IMR-90 (cell line): ENCODE results near the gene MNAT1. TPM values are rescaled to one million over a fixed set of nuclear protein-coding genes. Genes with fewer than 3 reads are reported as not detected.
"Not testable (repeated sequence)": the region's sequence is repeated elsewhere in the genome, so short reads cannot be mapped to it uniquely, and the experiment has no call there.

Experiments used
- ATAC-seq: fragments of 200-7000 bp; cut with Tn5 transposase; 2 replicates; pipeline ENCODE4 v1.9.1; 2020; ENCODE audit warnings: low read depth, mild to moderate bottlenecking, moderate library complexity
- BruUV-seq: library from RNA; stranded (reverse); fragments of 400-500 nt; replicated peaks from 2 replicates; lab custom pipeline; 2021; lab: Mats Ljungman, UMichigan
- CTCF ChIA-PET: fragments of 300-600 bp; formaldehyde crosslinking; extraction: SDS; loops from one replicate; lab custom pipeline; 2021; ENCODE audit warnings: antibody characterized with exemption; lab: Yijun Ruan, JAX
- POLR2A ChIA-PET: fragments of 300-600 bp; sonication (Branson Sonifier 250); formaldehyde crosslinking; loops from one replicate; lab custom pipeline; 2022; ENCODE audit warnings: antibody characterized with exemption; ENCODE audit not compliant: unreplicated experiment; lab: Charles Lee
- DNase-seq: peaks from one replicate; pipeline ENCODE4 v3.0.0; 2013
- H2AFZ ChIP-seq: replicated peaks from 2 replicates; pipeline ENCODE3; 2013; ENCODE audit warnings: low read length, mild to moderate bottlenecking; ENCODE audit not compliant: poor library complexity
- H2AK5ac ChIP-seq: 2 replicates; pipeline ENCODE4 v1.6.1; 2013; ENCODE audit warnings: low read depth, low read length, inconsistent platforms
- H2AK9ac ChIP-seq: replicated peaks from 2 replicates; pipeline ENCODE3; 2013; ENCODE audit warnings: mild to moderate bottlenecking, low read depth, low read length, moderate library complexity; ENCODE audit not compliant: poor library complexity
- H2BK120ac ChIP-seq: 2 replicates; pipeline ENCODE4 v1.6.1; 2013; ENCODE audit warnings: low read depth, low read length, inconsistent platforms
- H2BK15ac ChIP-seq: 3 replicates; pipeline ENCODE4 v1.6.1; 2013; ENCODE audit warnings: low read depth, low read length, inconsistent platforms
- H2BK20ac ChIP-seq: 2 replicates; pipeline ENCODE4 v1.6.1; 2013; ENCODE audit warnings: low read depth, mild to moderate bottlenecking, inconsistent platforms, low read length, moderate library complexity
- H2BK5ac ChIP-seq: 2 replicates; pipeline ENCODE4 v1.6.1; 2013; ENCODE audit warnings: mild to moderate bottlenecking, low read depth, low read length, inconsistent platforms; ENCODE audit not compliant: poor library complexity, severe bottlenecking
- H3K14ac ChIP-seq: replicated peaks from 2 replicates; pipeline ENCODE4 v1.6.1; 2013; ENCODE audit warnings: low read depth, low read length, inconsistent platforms
- H3K18ac ChIP-seq: 2 replicates; pipeline ENCODE4 v1.6.1; 2013; ENCODE audit warnings: low read depth, low read length, control low read depth
- H3K23ac ChIP-seq: 2 replicates; pipeline ENCODE4 v1.6.1; 2013; ENCODE audit warnings: low read depth, low read length, inconsistent platforms
- H3K27ac ChIP-seq: 2 replicates; pipeline ENCODE4 v1.5.1; 2013; ENCODE audit warnings: mild to moderate bottlenecking, control low read depth, low read length; ENCODE audit not compliant: insufficient read depth
- H3K27me3 ChIP-seq: 2 replicates; pipeline ENCODE4 v1.6.1; 2013; ENCODE audit warnings: low read length; ENCODE audit not compliant: control insufficient read depth, insufficient read depth
- H3K36me3 ChIP-seq: 2 replicates; pipeline ENCODE4 v1.6.1; 2013; ENCODE audit warnings: low read length, mixed read lengths; ENCODE audit not compliant: control insufficient read depth, insufficient read depth
- H3K4ac ChIP-seq: 2 replicates; pipeline ENCODE4 v1.6.1; 2013; ENCODE audit warnings: low read depth, low read length, inconsistent platforms
- H3K4me1 ChIP-seq: 2 replicates; pipeline ENCODE4 v1.6.1; 2013; ENCODE audit warnings: low read length, mixed read lengths; ENCODE audit not compliant: control insufficient read depth, insufficient read depth
- H3K4me2 ChIP-seq: 2 replicates; pipeline ENCODE4 v1.6.1; 2013; ENCODE audit warnings: low read depth, mild to moderate bottlenecking, control low read depth, low read length, moderate library complexity
- H3K4me3 ChIP-seq: 2 replicates; pipeline ENCODE4 v1.5.1; 2013; ENCODE audit warnings: low read depth, mild to moderate bottlenecking, control low read depth, low read length, moderate library complexity; ENCODE audit not compliant: insufficient read depth
- H3K56ac ChIP-seq: 2 replicates; pipeline ENCODE4 v1.6.1; 2013; ENCODE audit warnings: low read length, inconsistent platforms; ENCODE audit not compliant: insufficient read depth; ENCODE audit errors: extremely low read depth
- H3K79me1 ChIP-seq, 2 experiments: 2 replicates each; pipeline ENCODE4 v1.6.1; 2013; ENCODE audit warnings: low read length in 2 of 2, inconsistent platforms in 1 of 2, low read depth in 1 of 2
- H3K9ac ChIP-seq: 2 replicates; pipeline ENCODE4 v1.6.1; 2013; ENCODE audit warnings: low read depth, low read length, control low read depth
- H3K9me1 ChIP-seq: 2 replicates; pipeline ENCODE4 v1.6.1; 2013; ENCODE audit warnings: low read length, inconsistent platforms; ENCODE audit not compliant: insufficient read depth
- H3K9me3 ChIP-seq: 2 replicates; pipeline ENCODE4 v1.6.1; 2013; ENCODE audit warnings: low read length; ENCODE audit not compliant: control insufficient read depth, insufficient read depth
- H4K20me1 ChIP-seq: 2 replicates; pipeline ENCODE4 v1.6.1; 2013; ENCODE audit warnings: low read length, inconsistent platforms; ENCODE audit not compliant: insufficient read depth
- H4K5ac ChIP-seq: 2 replicates; pipeline ENCODE4 v1.6.1; 2013; ENCODE audit warnings: mild to moderate bottlenecking, low read depth, low read length, control low read depth
- H4K8ac ChIP-seq, 2 experiments: 2 replicates each; pipeline ENCODE4 v1.6.1; 2013; ENCODE audit warnings: low read depth in 2 of 2, low read length in 2 of 2, control low read depth in 1 of 2, inconsistent platforms in 1 of 2
- H4K91ac ChIP-seq: 2 replicates; pipeline ENCODE4 v1.6.1; 2013; ENCODE audit warnings: low read depth, low read length, inconsistent platforms; ENCODE audit not compliant: insufficient read depth
- WGBS, 2 experiments: methylation state at CpG; one replicate each; pipeline versions ENCODE4 v1.1.5 to v1.1.7; 2013; ENCODE audit warnings: missing lambda C conversion rate in 2 of 2; ENCODE audit not compliant: insufficient read length in 1 of 2; ENCODE audit errors: extremely low coverage in 2 of 2; 5-methylcytosine and 5-hydroxymethylcytosine counted together
- dilution Hi-C: fragments of 300-500 bp; cut with HindIII; formaldehyde crosslinking; loops from one replicate; pipeline ENCODE4 v1.14.3; 2018; ENCODE audit warnings: low sequenced_read_pairs; ENCODE audit not compliant: unreplicated experiment
- in situ Hi-C: fragments of 300-500 bp; cut with MboI; formaldehyde crosslinking; loops from 3 replicates; pipeline ENCODE4 v1.14.3; 2019; ENCODE audit warnings: low sequenced_read_pairs, inconsistent platforms, mixed read lengths
- intact Hi-C: fragments of 100-400 bp; cut with micrococcal nuclease; formaldehyde crosslinking; loops from 2 replicates; pipeline ENCODE4 v1.10.0; 2022
- polyA plus RNA-seq, 3 experiments: library from polyadenylated mRNA; depleted of rRNA; stranded (reverse); fragments of >200 nt; gene quantifications; 2 replicates each; pipeline ENCODE4 v1.2.3, GENCODE V29; 2012; ENCODE audit warnings: low replicate concordance in 1 of 3
- total RNA-seq: library from RNA; depleted of rRNA; stranded (reverse); fragments of >200 nt; gene quantifications from 2 replicates; pipeline ENCODE4 v1.2.3, GENCODE V29; 2012

Gene MNAT1
- total and polyA plus RNA-seq, 2 of the 4 experiments (the other 2 are of a cell fraction): 48.2 to 53.0 TPM

- POLR2A ChIA-PET, H3K14ac ChIP-seq, H4K20me1 ChIP-seq, H3K56ac ChIP-seq, H3K4ac ChIP-seq, H4K5ac ChIP-seq, H3K23ac ChIP-seq, BruUV-seq, H4K91ac ChIP-seq, CTCF ChIA-PET, H3K9me3 ChIP-seq, dilution Hi-C loops, H3K4me1 ChIP-seq, H2BK15ac ChIP-seq, H2AK9ac ChIP-seq, H2BK20ac ChIP-seq, H3K4me2 ChIP-seq, DNase-seq, H4K8ac ChIP-seq, intact Hi-C loops, H3K9me1 ChIP-seq, H3K27ac ChIP-seq, H3K4me3 ChIP-seq, in situ Hi-C loops, H2BK5ac ChIP-seq, H3K18ac ChIP-seq, ATAC-seq, H2AFZ ChIP-seq, H3K9ac ChIP-seq, H2BK120ac ChIP-seq, H2AK5ac ChIP-seq, H3K36me3 ChIP-seq, H3K27me3 ChIP-seq: not testable (repeated sequence)
- no CpG with 5 or more reads among the region's 5 CpGs for WGBS, 2 experiments
- peaks cover 7 to 10% of the 10 kb centered on the region in 2 experiments for H3K79me1 ChIP-seq
Observed at GRCh38 chr14:60851692-60852091, 117.1 kb downstream of the MNAT1 start.
